NCI-H82 treated with DMSO at 0.1 percent for 48 hours (cell line): Measurements from ENCODE around the gene RUNX2.
A peak's percentile ranks its signal among the peaks of the same experiment; 100 is the strongest.

ENCODE experiments used
- DNase-seq: peaks from one replicate; lab custom pipeline; 2025; ENCODE audit not compliant: unreplicated experiment; lab: John Stamatoyannopoulos, UW

Gene RUNX2

DNA sequence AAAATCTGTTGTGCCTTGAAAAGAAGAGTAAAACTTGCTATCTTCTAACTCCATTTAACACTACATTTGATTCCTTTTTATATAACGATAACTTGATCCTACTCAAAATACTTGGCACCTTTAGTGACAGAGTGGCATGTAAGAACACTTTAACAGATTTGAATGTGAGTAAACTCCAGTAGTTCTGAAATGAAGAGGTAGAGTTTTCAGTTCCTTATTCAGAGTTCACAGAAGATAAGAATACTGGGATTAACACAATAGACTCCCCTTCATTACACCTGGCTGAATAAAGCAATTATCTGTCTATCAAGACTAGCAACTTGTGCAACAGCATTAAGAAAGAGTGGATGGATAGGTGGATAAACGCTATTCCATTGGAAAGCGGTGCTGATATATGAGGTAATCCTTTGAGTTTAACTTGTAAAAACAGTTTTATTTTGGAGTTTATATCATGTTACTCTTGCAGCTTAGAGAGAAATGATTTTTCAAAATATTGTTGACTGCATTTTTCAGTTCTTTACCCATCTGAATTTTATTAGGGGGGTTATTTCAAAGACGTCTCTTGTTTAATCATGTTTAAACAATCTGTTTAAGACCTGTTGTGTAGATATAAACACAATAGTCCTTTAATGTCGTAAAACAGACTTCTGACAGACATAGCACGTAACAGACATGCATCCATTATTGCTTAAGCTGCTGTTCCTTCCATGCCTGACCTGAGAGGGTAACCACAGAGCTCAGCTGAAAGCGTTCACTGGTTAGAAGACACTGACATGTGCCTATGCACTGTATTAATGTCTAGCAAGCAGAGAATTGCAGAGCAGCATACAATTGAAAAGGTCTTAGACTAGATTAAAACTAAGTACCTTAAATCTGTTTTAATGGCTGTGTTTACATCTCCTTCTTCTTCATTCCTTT is 152.0 kb downstream of the RUNX2 start:
- DNase-seq: peak; percentile 75

DNA sequence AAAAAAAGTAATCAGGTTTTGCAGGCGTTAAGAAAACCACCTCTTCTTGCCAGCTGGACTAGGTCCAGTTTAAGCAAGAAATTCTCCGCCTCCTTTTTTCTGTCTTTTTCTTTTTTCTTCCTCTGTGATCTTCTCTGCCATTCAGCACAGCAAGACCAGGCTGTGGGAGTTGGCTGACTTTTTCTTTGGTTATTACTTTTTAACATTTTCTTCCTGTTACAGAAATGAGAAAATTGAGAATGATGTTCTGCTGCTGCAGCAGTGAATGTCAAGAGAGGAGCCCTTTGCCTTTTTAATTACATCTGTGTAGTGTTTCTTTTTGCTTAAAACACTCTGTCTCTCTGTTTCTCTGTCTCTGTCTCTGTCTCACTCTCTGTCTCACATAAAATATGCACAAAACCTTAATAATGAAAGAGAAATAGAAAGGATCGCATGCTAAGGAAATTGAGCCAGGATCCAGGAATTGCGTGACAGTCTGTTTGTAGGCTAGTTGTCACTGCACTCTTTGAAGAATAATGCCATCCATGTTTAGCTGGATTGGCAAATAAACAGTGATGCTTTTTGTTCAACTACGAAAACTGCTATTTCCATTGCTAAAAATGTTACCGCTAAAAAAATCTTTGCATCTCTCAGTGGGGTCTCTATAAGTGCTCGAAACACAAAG is 152.8 kb downstream of the RUNX2 start:
- no peak for DNase-seq

DNA sequence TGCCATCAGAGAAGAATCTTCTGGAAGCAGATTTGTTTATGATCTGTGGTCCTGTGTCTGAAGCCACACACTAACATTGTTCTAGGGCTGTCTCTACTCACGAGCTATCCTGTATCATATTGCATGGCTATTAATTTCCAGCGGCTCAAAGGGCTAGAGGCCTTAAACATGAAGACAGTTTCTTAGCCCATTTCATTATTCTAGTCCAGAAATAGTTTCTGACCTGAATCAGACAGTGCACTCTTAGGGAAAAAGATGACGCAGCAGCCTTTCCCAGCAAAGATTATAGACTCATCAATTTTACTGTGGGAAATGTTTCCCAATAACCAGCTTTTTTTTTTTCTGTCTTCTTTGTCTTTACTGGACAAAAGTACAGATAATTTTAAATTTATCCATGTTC is 154.9 kb downstream of the RUNX2 start:
- DNase-seq: no peak

DNA sequence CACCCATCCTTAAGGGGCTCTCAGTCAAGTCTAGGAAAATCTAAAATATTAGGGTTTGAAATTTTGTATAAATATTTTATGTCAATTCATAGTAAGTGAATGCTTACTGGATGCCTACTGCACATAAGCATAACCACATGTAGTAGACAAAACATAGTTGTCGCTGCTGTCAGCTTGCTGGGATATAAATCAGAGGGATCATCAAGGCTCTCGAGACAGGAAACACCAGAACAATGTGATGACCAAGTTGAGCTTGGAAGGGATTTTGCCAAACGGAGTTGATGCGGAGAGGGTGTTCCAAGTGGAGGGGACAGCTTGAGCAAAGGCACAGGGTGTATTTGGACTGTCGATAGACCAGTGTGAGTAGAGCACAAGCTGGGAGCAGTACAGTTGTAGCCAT is 155.4 kb downstream of the RUNX2 start:
- DNase-seq: no peak

DNA sequence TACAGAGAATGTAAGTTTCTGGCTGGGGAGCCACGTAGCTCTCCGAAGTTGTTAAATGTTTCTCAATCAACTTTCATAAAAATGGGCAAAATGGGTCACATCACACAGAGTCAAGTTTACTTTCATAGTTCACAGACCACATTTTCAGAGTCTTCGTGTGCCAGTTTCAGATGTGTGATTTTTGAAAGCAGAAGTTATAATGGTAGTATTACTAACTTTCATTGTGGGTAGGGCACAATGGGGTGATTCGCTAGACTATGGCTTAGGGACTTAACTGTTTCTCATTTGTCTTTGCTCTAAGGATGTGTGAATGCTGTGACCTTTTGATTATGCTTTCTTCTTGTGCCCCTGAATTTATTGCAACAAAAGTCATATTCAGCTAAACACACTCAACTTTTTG is 158.6 kb downstream of the RUNX2 start:
- DNase-seq: no peak

DNA sequence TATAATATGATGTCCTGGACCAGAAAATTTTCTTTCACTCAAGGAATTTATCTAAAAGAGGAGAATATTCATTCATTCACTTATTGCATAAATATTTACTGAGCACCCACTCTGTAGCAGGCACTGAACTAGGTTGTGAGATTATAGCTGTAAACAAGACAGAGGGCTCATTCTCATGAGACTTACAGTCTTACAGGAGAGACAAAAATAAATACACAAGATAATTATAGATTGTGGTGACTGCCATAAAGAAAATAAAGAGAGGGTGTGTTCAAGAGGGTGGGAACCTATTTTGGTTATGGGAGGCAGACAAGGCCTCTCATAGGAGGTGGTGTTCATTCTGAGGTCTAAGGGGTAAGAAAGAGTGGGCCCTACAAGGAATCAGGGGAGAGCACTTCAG is 159.5 kb downstream of the RUNX2 start:
- DNase-seq: no peak

DNA sequence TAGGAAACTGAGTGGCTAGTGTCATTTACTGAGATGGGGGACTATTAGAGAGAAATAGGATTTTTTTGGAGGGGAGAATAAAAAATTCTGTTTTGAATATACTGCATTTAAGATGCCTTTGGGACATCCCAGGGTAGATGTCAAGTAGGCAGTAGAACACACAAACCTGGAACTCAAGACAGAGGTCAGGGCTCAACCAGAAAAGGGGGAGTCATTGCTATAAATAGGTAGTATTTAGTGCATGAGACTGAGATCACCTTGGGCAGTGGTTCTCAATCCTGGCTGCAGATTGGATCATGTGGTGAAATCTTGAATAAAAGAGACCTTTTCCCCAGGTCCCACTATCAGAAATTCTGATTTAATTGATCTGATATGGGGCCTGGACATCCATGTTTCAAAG is 160.1 kb downstream of the RUNX2 start:
- no peak for DNase-seq

DNA sequence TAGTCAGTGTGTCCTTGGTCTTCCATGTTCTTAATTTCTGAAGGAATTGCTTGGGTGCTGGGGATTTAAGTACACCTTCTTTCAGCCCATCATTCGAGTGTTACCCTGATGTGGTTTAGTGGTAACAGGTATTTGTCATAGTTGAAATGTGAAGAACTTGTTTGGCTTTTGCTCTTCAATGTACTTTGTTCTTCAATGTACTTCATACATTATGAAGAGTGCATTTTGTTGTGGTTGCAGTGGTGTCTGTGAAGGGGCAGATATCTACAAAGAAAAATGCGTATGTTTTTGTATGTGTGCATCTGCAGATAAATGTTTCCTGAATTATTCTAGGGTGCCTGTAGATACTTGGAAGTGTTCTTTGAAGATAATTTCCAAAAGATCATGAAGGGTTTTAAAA is 160.8 kb downstream of the RUNX2 start:
- DNase-seq: no peak

DNA sequence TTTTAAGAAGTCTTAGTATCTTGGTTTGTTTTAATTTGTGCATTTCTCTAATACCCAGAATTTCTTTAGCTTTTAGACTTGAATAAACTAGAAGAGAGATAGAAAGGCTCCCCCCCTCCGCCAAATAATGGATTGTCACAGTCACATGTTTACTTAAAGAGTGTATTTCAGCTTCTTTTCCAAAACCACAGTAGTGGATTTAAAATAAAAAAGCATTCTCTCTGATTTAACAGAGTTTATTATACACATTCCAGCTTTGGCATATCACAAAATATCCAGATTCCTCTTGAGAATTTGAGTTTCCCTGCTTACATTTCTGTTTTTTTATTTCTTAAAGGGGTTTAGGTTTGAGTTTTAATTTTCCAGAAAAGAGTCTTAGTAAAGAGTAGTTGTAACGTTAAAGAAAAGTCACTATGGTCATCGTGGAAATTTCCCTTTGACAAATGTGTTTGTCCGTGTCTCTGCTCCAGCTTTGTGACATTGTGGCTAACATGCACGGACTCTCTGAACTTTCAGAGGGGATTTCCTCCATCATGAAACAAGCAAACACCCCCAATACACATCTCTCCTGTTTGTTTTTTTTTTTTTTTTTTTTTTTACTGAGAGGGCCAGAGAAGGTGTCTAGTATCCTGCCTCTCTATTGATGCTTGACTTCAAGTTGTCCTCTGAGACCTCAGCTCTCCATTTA is 163.1 kb downstream of the RUNX2 start:
- no peak for DNase-seq

DNA sequence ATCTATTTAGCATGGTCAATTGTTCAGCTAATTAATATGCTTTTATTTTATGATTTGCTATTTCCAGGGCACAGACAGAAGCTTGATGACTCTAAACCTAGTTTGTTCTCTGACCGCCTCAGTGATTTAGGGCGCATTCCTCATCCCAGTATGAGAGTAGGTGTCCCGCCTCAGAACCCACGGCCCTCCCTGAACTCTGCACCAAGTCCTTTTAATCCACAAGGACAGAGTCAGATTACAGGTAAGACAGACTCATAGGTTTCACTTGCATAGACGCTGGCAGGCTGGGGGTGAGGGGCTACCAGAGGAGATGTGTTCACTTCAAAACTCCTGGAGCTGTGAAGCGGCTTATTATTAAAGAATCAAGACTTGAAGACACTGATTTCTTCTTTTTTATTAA is 163.7 kb downstream of the RUNX2 start:
- DNase-seq: no peak

DNA sequence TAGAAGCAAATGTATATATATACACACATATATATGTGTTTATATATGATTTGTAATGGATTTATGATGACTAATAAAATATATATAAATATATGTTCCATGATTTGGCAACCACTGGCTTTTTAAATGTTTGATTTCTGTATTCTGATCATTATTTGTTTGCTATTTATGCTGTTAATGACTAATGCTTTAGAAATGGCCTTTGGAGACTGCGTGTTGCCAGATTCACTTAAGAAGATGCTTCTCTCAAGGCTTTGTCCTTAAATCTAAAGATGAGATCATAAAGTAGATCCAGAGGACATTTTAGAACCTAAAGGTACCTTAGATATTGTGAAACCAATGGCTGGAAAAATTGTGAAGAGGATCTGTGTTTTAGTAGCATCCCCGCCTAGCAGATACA is 165.6 kb downstream of the RUNX2 start:
- DNase-seq: no peak

DNA sequence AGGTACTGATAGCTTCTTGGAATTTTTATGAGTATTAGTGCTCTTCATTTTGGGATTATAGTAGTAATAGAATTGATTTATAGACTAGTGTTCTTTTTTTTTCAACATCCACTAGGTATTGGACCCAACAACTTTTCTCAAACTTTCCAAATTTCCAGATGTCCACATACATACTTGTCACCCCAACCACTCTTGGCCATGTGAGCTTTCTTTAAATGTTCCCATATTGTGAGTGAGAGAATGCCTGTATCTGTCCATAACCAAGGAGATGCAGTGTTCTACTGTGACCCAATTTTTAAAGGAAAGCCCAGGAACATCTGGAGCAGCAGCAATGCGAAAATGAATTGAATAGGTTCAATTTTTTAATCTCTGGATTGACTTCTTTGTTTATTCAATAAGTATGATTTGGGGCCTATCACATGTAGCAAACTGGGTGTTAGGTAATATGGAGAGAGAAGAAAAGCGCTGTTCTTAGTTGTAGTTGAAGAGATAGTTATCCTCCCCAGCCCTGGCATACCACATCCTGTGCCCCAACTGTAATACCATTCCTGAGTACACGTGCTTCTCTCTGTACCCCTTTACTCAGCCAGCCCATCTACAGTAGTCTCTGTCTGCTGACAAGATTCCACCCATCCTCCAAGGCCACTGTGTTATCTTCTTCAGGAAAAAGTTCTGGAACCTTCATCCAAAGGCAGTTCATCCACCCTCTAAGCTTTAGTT is 166.4 kb downstream of the RUNX2 start:
- no peak for DNase-seq

DNA sequence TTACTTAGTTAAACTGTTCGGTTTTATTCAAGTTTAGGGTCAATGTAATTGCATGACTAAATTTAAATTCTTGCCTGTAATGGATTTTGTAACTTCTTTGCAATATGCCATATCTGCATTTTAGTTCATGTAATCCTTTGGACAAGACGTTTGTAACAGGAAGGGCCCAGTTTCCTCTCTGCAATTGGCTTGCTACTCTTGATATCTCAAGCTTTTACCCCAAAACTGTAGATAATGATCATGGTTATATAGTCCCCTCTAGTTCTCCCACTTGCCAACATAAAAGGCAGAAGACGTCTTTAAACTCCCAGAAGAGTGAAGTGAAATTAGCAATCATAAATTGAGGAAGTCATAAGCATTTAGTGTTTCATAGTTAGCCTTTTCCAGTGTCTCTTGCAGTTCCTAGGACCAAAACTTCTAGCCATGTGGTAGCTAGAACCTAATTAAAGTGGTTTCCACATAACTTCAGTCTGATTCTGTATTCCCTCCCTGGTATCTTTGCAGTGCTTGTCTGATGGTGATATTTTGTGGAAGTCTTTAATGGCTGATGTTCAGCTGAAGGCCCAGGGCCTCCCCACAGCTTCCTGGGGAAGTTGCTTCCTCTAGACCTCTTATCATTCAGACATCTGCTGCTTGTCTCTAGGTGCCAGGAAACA is 167.4 kb downstream of the RUNX2 start:
- DNase-seq: no peak

DNA sequence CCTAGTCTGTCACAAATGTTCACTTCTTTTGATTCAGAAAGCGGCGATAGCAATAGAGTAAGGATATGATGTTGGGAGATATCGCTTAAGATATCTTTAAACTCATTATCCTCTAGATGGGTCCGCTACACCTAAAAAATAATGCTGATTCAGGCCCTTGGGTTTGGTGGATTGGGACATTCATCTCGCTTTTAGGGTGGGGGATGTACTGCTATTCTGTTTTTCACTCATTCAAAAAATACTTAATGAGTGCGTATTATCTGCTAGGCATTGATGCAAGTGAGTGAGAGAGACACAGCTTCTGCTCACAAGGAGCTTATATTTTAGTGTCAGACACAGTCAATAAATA is 167.9 kb downstream of the RUNX2 start:
- DNase-seq: no peak

DNA sequence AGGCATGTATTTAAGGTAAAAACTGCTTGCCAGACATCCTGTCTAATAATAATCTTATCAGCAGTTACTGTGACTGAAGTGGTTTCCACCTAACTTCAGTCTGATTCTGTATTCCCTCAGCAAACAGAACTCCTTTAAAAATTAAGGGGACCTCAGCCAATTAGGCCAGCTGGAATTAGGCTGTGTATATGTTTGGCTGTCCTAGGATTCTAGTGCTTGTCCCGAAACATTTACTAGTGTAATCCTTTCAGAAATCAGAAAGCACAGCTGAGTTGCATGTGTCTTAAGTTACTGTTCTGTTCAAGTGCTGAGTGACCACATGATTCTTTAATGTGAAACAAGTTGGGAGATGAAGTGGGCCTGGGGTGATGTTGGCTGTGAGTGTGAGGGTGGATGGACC is 170.5 kb downstream of the RUNX2 start:
- DNase-seq: no peak

DNA sequence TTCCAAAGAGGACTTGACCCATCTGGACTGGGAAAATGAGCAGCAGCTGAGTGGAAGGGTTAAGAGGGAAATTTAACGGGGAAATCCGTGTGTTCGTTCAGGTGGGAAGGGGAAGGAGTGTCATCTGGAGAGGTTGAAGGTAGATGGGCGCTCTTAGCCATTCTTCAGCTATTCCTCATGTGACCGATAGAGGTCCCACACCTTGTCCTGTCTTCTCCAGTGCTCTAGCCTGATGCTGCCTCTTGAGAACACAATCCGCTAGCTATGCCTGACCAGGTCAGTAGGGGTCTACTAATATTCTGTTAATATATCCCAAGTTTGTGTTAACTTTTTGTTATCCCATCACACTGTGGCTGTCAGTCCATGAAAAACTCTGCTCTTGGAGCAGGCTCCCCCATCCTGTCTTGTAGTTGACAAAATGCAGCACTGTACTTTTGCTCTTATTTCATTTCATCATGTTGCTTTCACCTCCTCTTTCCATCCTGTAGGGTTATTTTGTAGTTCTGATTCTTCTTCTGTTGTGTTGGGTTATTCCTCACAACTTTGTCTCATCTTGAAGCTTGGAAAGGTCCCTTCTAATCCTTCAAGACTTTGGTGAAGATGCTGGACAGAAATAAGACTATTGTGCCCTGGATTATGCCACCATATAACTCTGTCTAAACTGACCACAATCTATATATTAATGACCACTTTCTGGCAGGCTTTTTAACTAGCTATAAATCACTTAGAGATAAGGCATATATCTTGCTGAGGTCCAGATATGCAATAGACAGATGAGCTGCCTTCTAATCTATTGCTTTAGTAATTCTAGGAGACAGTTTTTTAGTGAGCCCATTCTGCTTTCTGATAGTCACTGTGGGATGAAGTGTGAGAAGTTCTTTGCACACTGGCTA is 173.0 kb downstream of the RUNX2 start:
- DNase-seq: no peak

DNA sequence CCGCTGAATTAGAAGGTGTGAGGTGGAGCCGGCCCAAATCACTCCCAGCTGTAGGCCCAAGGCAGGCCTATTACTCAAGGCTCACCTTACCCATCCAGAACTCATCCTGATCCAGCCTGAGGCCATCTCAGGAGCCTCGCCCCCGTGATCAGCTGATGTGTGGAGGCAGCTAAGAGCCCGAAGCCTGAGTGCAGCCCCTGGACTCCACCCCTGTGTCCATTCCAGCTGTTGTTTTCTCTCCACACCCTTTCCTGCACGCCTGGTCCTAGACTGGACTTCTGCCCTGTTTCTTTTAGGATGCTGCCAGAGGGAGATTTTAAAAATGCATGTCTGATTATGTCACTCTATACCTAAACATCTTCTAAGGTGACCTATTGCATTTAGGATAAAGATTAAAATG is 174.3 kb downstream of the RUNX2 start:
- DNase-seq: no peak

DNA sequence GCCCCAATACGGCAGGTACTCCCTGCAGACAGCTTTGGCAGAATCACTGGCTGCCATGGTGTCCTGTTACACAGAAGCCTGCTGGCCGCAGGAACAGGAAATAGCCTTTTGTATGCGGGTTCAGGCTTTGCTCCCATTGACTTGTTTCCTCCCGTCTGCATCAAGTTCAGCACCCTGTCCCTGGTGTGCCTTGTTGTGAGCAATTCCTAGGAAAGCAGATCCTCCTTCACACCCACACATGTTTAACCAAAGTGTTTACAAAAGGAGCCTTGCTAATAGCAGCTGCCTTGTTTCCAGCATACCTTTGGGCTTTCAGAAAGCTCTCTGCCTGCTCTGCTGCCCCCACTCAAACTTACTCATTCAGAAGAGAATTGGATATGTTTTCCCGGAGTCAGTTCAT is 176.8 kb downstream of the RUNX2 start:
- no peak for DNase-seq

DNA sequence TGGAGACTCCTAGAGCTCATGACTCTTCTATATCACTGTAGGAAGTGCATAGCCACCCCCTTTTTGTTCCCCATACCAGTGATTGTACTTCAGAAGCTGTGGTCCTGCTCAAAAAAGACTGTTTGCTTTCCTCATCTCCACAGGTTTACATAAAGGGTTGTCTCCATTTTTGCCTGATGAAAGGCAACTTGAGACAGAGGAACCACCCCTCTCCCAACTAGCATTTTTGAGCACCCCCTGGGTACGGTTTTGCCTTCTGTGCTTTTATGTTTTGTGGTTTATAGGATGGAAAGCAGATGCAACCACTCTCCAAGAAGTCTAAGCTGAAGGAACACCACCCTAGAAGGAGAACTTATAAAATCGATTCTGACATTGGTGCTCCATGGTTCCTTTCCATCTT is 177.3 kb downstream of the RUNX2 start:
- no peak for DNase-seq

DNA sequence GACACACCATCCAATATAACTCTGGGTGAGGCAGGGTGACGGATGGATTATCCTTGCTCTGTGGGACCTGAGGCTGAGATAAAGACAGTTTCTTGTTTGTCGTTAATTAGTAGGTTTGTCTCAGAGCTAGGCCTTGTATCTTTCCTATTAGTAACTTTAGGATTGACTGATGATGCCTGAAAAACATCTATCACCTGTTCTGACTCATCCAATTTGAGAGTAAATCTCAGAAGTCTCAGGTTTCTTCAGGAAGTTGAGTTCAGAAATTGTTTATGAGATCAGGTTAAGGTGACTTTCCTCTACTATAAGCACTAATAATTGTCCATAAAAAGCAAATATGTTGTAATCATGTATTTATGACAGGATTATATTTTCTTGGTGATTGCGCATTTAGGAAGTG is 179.1 kb downstream of the RUNX2 start:
- DNase-seq: no peak
